OCI-LY7 (cell line): ENCODE measurements around the gene OR51B4.

Source experiments
- EZH2phosphoT487 ChIP-seq: fragments of 200-600 bp; sonication (generic); IDR thresholded peaks from 2 replicates; pipeline ENCODE4 v1.6.1; 2018; ENCODE audit warnings: low read depth, borderline replicate concordance, mild to moderate bottlenecking, mixed run types, antibody characterized with exemption, low read length, moderate library complexity, mixed read lengths
- TF ChIP-seq, protein P1 (sequence below): fragments of 200-600 bp; sonication (generic); conservative IDR thresholded peaks from 2 replicates; pipeline ENCODE4 v1.5.1; 2014; ENCODE audit warnings: mild to moderate bottlenecking, antibody characterized with exemption, low read length, moderate library complexity, mixed read lengths

DNA sequence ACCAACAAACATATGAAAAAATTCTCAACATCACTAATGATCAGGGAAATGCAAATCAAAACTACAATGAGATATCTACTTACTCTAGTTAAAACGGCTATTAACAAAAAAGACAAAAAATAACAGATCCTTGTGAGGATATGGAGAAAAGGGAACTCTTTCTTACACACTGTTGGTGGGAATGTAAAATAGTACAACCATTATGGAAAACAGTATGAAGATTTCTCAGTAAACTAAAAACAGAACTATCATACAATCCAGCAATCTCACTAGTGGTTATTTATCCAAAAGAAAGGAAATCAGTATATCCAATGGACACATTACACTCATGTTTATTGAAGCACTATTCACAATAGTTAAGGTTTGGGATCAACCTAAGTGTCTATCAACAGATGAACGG, 35.9 kb downstream of the OR51B4 start:
- TF ChIP-seq, protein P1, sequence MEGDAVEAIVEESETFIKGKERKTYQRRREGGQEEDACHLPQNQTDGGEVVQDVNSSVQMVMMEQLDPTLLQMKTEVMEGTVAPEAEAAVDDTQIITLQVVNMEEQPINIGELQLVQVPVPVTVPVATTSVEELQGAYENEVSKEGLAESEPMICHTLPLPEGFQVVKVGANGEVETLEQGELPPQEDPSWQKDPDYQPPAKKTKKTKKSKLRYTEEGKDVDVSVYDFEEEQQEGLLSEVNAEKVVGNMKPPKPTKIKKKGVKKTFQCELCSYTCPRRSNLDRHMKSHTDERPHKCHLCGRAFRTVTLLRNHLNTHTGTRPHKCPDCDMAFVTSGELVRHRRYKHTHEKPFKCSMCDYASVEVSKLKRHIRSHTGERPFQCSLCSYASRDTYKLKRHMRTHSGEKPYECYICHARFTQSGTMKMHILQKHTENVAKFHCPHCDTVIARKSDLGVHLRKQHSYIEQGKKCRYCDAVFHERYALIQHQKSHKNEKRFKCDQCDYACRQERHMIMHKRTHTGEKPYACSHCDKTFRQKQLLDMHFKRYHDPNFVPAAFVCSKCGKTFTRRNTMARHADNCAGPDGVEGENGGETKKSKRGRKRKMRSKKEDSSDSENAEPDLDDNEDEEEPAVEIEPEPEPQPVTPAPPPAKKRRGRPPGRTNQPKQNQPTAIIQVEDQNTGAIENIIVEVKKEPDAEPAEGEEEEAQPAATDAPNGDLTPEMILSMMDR = no peak
- no peak for TF ChIP-seq EZH2phosphoT487
